Activated T-cell treated with anti-CD3 and anti-CD28 coated beads, Interleukin-2, amount 50 U/mL, for 72 hours (primary cell): ENCODE data around the gene MEIS1. TPM values are rescaled to one million over a fixed set of nuclear protein-coding genes. Genes with fewer than 3 reads are reported as not detected.
A peak's percentile ranks its signal among the peaks of the same experiment; 100 is the strongest.
"Not testable (repeated sequence)": the region's sequence is repeated elsewhere in the genome, so short reads cannot be mapped to it uniquely, and the experiment has no call there.

ENCODE experiments used
- ATAC-seq, 2 donors: fragments of 150-1000 bp; cut with Tn5 transposase; replicated peaks in 1 of 2; 2 replicates each; pipeline ENCODE4 v1.10.0; 2021; ENCODE audit warnings: moderate library complexity in 2 of 2, mild to moderate bottlenecking in 1 of 2
- DNase-seq, 2 donors: peaks; one replicate each; pipeline ENCODE4 v3.0.0; 2021 to 2022; ENCODE audit warnings: mixed read lengths in 1 of 2
- H3K27ac Mint-ChIP-seq: one replicate; pipeline ENCODE4 v1.8.0; 2022; ENCODE audit warnings: mild to moderate bottlenecking, moderate library complexity, mixed read lengths
- H3K27me3 Mint-ChIP-seq: one replicate; pipeline ENCODE4 v1.8.0; 2022; ENCODE audit warnings: low read depth, mixed read lengths
- H3K36me3 Mint-ChIP-seq, 2 donors: one replicate each; pipeline ENCODE4 v1.8.0; 2022; ENCODE audit warnings: mixed read lengths in 2 of 2, mild to moderate bottlenecking in 1 of 2; ENCODE audit not compliant: insufficient read depth in 2 of 2
- H3K4me1 Mint-ChIP-seq: one replicate; pipeline ENCODE4 v1.8.0; 2022; ENCODE audit warnings: low read depth, mixed read lengths
- H3K4me3 Mint-ChIP-seq, 2 donors: one replicate each; pipeline ENCODE4 v1.8.0; 2022; ENCODE audit warnings: mild to moderate bottlenecking in 2 of 2, mixed read lengths in 2 of 2, moderate library complexity in 2 of 2
- H3K9me3 Mint-ChIP-seq, 2 donors: one replicate each; pipeline ENCODE4 v1.8.0; 2022; ENCODE audit warnings: mixed read lengths in 2 of 2
- total RNA-seq, 2 donors: library from RNA; stranded (reverse); gene quantifications; one replicate each; pipeline ENCODE4 v1.2.3, GENCODE V29; 2022

MEIS1 gene
- total RNA-seq: under 1 TPM in 1 of 2 donors, not detected in 1; 0.34 TPM

DNA sequence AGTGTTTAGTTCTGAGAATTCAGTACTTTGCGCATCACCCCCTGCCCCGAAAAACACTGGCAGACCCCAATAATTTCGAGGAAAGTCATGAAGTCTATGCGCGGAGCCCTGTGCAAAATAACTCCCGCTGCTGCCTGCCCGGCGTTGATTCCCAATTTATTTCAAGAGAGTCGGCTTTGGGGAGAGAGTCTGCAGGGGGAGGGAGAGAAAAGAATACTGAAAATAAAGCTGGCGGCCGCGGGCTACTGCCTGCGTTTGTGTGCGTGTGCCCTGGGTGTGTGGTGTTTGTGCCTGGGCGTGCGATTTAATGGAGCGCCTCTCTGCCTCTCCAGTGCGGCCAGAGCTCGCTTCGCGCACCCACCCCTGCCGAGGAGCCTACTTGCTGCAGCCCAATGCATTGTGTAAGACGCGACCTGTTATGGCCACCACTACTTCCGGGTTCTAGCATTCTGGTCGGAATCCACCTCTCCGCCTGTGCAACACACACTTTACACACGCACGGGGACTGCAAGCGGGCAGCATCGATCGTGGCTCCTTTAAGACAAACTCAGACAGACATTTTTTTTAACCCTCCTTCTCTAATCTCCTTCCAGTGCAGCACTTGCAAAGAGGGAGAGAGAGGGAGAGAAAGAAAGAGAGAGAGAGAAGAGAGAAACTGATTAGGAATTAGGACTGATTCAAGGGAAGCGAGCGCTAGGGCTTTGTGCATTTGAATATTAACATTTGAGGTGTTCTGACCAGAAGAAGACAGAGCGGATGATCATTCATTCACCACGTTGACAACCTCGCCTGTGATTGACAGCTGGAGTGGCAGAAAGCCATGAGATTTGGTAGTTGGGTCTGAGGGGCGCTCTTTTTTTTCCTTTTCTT is at the start of gene MEIS1:
MEIS1 (plus strand) TSS at position 447 of the 870 bp plus-strand sequence. CDS start 732 bp downstream, outside the sequence.
- no peak within 1 kb of the TSS for H3K27ac Mint-ChIP-seq
- peak; percentile 86 to 87 for ATAC-seq
- peaks cover 50% of the 10 kb centered on the region for H3K4me1 Mint-ChIP-seq
- peak; percentile 46 to 62 for DNase-seq
- peak within 1 kb of the TSS; percentile 82 to 97 for H3K4me3 Mint-ChIP-seq
- H3K9me3 Mint-ChIP-seq: no peaks in the 10 kb centered on the region
- peaks cover 90% of the 10 kb centered on the region for H3K27me3 Mint-ChIP-seq
- H3K36me3 Mint-ChIP-seq: peaks cover 3 to 5% of the 10 kb centered on the region in 2 donors

DNA sequence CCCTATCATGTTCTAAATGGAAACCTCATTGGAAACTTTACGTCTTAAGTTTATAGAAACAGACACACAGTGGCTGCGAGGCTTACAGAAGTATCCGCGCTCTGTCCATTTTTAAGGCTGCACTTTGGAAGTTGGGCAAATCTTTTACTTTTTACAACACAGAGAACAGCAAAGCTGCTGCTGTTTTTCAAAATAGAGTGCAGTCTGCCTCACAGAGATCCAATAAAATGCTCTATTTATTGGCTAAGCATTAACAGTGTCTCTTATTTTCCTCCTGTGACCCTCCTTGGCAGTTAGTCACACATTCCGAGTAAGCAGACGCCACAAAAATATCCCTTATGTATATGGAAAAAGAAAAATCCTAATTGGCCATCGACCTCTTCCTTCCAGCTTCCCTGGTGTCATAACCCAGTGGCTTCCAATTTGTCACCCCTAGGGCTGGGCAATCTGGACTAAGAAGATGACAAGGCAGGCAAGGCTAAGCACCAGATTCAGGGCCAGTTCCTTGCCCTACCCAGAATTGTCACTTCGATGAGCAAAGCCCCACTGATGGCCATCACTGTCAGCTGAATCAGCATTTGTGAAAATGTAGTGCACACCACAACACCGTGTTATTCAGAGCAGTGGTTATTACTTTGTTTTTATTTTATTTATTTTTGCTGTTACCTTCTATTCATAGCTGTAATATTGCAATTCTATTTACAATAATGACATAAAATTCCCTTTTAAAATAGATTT is 47.7 kb upstream of the MEIS1 start:
- Mint-ChIP-seq H3K4me3 (no peak overlapping the region), H3K9me3 (no peaks in the 10 kb centered on the region), H3K27ac (no peak overlapping the region), H3K27me3 (no peaks in the 10 kb centered on the region), H3K4me1 (no peaks in the 10 kb centered on the region), H3K36me3 (no peaks in the 10 kb centered on the region)
- ATAC-seq: no peak
- no peak for DNase-seq

DNA sequence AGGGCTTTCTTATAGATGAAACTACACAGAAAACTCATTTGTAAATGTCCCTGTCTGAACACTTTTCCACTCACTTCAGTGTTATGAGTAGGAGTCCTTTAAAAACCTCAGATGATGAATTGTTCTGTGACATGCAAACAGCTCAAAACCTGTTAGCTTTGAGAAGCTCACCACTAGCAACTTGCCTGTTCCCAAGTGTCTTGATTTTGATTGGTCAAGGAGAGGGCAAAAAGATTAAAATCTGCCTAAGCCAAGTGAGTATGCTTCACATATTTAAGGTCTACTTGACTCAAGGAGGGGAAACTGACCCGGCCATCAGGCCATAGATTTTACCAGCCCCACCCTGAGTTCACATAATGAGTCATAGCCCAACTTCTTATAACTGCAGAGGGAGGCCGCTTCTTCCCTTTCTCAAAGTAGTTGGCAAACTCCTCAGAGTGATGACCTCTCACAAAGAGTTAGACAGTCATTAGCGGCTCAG is 45.2 kb upstream of the MEIS1 start:
- H3K9me3 Mint-ChIP-seq: peaks cover 0 to 4% of the 10 kb centered on the region in 2 donors
- DNase-seq (no peak), ATAC-seq (no peak)
- H3K4me3 Mint-ChIP-seq: no peak overlapping the region
- no peak overlapping the region for H3K27ac Mint-ChIP-seq
- H3K4me1 Mint-ChIP-seq: no peaks in the 10 kb centered on the region
- H3K27me3 Mint-ChIP-seq: no peaks in the 10 kb centered on the region
- no peaks in the 10 kb centered on the region for H3K36me3 Mint-ChIP-seq

- H3K27ac Mint-ChIP-seq: no peak overlapping the region
- peaks cover 0 to 4% of the 10 kb centered on the region in 2 donors for H3K9me3 Mint-ChIP-seq
- H3K36me3 Mint-ChIP-seq: no peaks in the 10 kb centered on the region
- no peaks in the 10 kb centered on the region for H3K27me3 Mint-ChIP-seq
- no peaks in the 10 kb centered on the region for H3K4me1 Mint-ChIP-seq
- no peak for DNase-seq
- no peak overlapping the region for H3K4me3 Mint-ChIP-seq
- no peak for ATAC-seq
These were observed 44.8 kb upstream of the MEIS1 start for GRCh38 chr2:66390152-66390551.

DNA sequence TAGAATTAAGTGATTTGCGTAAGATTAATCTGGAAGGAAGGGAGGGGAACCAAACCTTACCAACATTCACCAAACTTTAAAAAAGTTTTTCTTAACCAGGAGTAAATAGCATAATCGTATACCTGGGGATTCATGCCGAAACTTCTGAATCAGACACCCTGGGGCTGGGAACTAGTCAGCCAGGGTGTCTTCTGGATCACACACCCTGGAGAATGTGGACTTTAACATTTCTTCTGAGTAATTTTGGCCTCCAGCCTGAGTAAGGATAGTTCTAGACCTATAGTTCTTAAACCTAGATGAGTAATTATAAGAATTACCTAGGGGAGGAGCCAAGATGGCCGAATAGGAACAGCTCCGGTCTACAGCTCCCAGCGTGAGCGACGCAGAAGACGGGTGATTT is 44.1 kb upstream of the MEIS1 start:
- ATAC-seq (no peak), DNase-seq (no peak)
- H3K4me1 Mint-ChIP-seq: no peaks in the 10 kb centered on the region
- H3K27me3 Mint-ChIP-seq: no peaks in the 10 kb centered on the region
- H3K36me3 Mint-ChIP-seq: no peaks in the 10 kb centered on the region
- H3K9me3 Mint-ChIP-seq: peaks cover 0 to 4% of the 10 kb centered on the region in 2 donors
- H3K27ac Mint-ChIP-seq: no peak overlapping the region
- H3K4me3 Mint-ChIP-seq: no peak overlapping the region

GRCh38 chr2:66391240-66391639 is 43.7 kb upstream of the MEIS1 start:
- H3K4me3 Mint-ChIP-seq, DNase-seq, ATAC-seq, H3K4me1 Mint-ChIP-seq, H3K36me3 Mint-ChIP-seq, H3K27ac Mint-ChIP-seq, H3K27me3 Mint-ChIP-seq, H3K9me3 Mint-ChIP-seq: not testable (repeated sequence)

DNA sequence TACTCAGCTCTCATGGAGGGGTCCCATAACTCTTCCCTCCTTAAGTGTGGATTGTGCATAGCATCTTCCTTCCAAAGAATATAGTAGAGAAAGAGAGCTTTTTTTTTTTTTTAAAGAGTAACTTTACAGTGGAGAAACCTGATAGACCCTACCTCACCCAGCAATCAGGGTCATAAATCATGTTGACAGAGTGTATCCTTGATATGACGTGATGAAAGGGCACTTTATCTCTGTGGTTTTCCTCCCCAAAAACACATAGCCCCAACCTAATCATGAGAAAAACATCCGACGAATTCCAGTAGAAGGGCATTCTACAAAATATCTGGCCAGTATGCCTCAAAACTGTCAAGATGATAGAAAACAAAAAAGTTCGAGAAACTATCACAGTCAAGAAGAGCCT is 29.5 kb upstream of the MEIS1 start:
- H3K36me3 Mint-ChIP-seq: no peaks in the 10 kb centered on the region
- ATAC-seq: no peak
- H3K27ac Mint-ChIP-seq: no peak overlapping the region
- peaks cover 0 to 5% of the 10 kb centered on the region in 2 donors for H3K9me3 Mint-ChIP-seq
- no peak for DNase-seq
- H3K4me3 Mint-ChIP-seq: no peak overlapping the region
- H3K27me3 Mint-ChIP-seq: no peaks in the 10 kb centered on the region
- no peaks in the 10 kb centered on the region for H3K4me1 Mint-ChIP-seq

DNA sequence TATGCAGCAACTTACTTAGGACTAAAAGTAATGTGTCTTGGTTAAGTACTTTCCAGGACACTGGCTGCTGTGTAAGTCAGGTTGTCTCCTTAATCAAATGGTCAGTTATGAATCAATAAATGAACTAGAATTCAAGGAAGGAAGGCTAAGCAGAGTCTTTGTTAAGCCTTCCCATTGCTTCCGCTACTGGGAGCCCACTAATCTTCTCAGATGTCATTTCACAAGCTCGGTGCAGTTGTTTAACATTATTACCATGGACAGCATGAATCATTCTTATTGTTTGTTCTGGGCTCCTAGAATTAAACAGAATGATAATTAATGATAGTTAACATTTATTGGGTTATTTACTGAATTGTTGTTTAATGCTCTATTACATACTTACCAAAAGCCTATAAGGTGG is 26.0 kb upstream of the MEIS1 start:
- Mint-ChIP-seq H3K4me3 (no peak overlapping the region), H3K36me3 (no peaks in the 10 kb centered on the region), H3K27ac (no peak overlapping the region), H3K4me1 (no peaks in the 10 kb centered on the region), H3K27me3 (no peaks in the 10 kb centered on the region), H3K9me3 (peaks cover 0 to 5% of the 10 kb centered on the region in 2 donors)
- ATAC-seq: no peak
- no peak for DNase-seq

GRCh38 chr2:66412874-66413273 is 22.1 kb upstream of the MEIS1 start:
- H3K4me1 Mint-ChIP-seq: no peaks in the 10 kb centered on the region
- H3K36me3 Mint-ChIP-seq: no peaks in the 10 kb centered on the region
- H3K4me3 Mint-ChIP-seq: no peak overlapping the region
- H3K27ac Mint-ChIP-seq: no peak overlapping the region
- ATAC-seq (no peak), DNase-seq (no peak)
- H3K27me3 Mint-ChIP-seq: no peaks in the 10 kb centered on the region
- H3K9me3 Mint-ChIP-seq: no peaks in the 10 kb centered on the region

GRCh38 chr2:66414896-66415295 is 20.0 kb upstream of the MEIS1 start:
- Mint-ChIP-seq H3K4me3 (no peak overlapping the region), H3K27me3 (no peaks in the 10 kb centered on the region), H3K4me1 (no peaks in the 10 kb centered on the region), H3K9me3 (no peaks in the 10 kb centered on the region), H3K27ac (no peak overlapping the region), H3K36me3 (no peaks in the 10 kb centered on the region)
- ATAC-seq (no peak), DNase-seq (no peak)

GRCh38 chr2:66418381-66418780 is 16.5 kb upstream of the MEIS1 start:
- H3K4me1 Mint-ChIP-seq: no peaks in the 10 kb centered on the region
- peaks cover 5% of the 10 kb centered on the region for H3K27me3 Mint-ChIP-seq
- H3K27ac Mint-ChIP-seq: no peak overlapping the region
- no peak for ATAC-seq
- H3K4me3 Mint-ChIP-seq: no peak overlapping the region
- H3K36me3 Mint-ChIP-seq: no peaks in the 10 kb centered on the region
- DNase-seq: no peak
- no peaks in the 10 kb centered on the region for H3K9me3 Mint-ChIP-seq

DNA sequence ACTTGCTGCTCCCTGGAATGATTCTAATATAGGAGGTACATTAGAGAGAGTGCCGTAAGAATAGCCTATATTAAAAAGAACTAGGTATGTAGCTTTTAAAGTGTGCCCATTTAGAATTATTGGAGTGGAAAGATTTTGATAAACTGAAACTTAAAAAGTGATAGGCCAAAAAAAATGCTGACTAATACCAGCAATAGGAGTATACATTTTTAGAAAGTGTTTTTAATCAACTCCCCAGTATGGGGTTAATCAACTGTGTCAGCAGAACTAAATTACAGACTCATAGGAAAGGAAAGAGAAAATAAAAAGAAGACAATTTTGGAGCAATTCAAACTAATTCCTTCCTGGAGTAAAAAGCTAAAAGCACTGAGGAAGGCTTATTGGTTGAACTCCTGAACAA is 13.3 kb upstream of the MEIS1 start:
- H3K4me1 Mint-ChIP-seq: no peaks in the 10 kb centered on the region
- ATAC-seq (no peak), DNase-seq (no peak)
- peaks cover 30% of the 10 kb centered on the region for H3K27me3 Mint-ChIP-seq
- H3K4me3 Mint-ChIP-seq: no peak overlapping the region
- no peaks in the 10 kb centered on the region for H3K9me3 Mint-ChIP-seq
- no peaks in the 10 kb centered on the region for H3K36me3 Mint-ChIP-seq
- H3K27ac Mint-ChIP-seq: no peak overlapping the region

- ATAC-seq: no peak
- Mint-ChIP-seq H3K36me3 (peaks cover 0 to 2% of the 10 kb centered on the region in 2 donors), H3K4me3 (no peak overlapping the region), H3K4me1 (no peaks in the 10 kb centered on the region), H3K9me3 (no peaks in the 10 kb centered on the region), H3K27ac (no peak overlapping the region), H3K27me3 (peaks cover 40% of the 10 kb centered on the region)
- no peak for DNase-seq
These were observed 11.4 kb upstream of the MEIS1 start for GRCh38 chr2:66423391-66424124.
